Neural progenitor cell (in vitro differentiated cells): ENCODE measurements around the gene NRP1. TPM values are rescaled to one million over a fixed set of nuclear protein-coding genes. Genes with fewer than 3 reads are reported as not detected.

Experiments
- DNase-seq: peaks from one replicate; pipeline ENCODE4 v3.0.0-alpha.2; 2016; ENCODE audit warnings: low spot score
- H2AFZ ChIP-seq: fragments of 200-600 bp; sonication (generic); replicated peaks from 2 replicates; pipeline ENCODE4 v1.6.1; 2016; ENCODE audit warnings: antibody characterized with exemption
- H3F3A ChIP-seq: fragments of 200-600 bp; sonication (generic); 2 replicates; pipeline ENCODE4 v1.6.1; 2016; ENCODE audit warnings: antibody characterized with exemption, low read depth
- H3K27ac ChIP-seq: fragments of 200-600 bp; sonication (generic); 2 replicates; pipeline ENCODE4 v1.5.1; 2016; ENCODE audit warnings: mild to moderate bottlenecking
- H3K27me3 ChIP-seq: fragments of 200-600 bp; sonication (generic); 2 replicates; pipeline ENCODE4 v1.6.1; 2016; ENCODE audit warnings: mild to moderate bottlenecking, moderate library complexity
- H3K36me3 ChIP-seq: fragments of 200-600 bp; sonication (generic); 2 replicates; pipeline ENCODE4 v1.5.1; 2016
- H3K4me1 ChIP-seq: fragments of 200-600 bp; sonication (generic); 2 replicates; pipeline ENCODE4 v1.6.1; 2016; ENCODE audit warnings: mixed run types
- H3K4me2 ChIP-seq: fragments of 200-600 bp; sonication (generic); 2 replicates; pipeline ENCODE4 v1.6.1; 2016
- H3K4me3 ChIP-seq: fragments of 200-600 bp; sonication (generic); 2 replicates; pipeline ENCODE4 v1.5.1; 2016
- H3K79me2 ChIP-seq: fragments of 200-600 bp; sonication (generic); 2 replicates; pipeline ENCODE4 v1.6.1; 2016; ENCODE audit warnings: low read depth
- H3K9ac ChIP-seq: fragments of 200-600 bp; sonication (generic); 2 replicates; pipeline ENCODE4 v1.6.1; 2016
- H3K9me3 ChIP-seq: fragments of 200-600 bp; sonication (generic); 2 replicates; pipeline ENCODE4 v1.5.1; 2016; ENCODE audit warnings: low read depth
- H4K20me1 ChIP-seq: fragments of 200-600 bp; sonication (generic); 2 replicates; pipeline ENCODE4 v1.6.1; 2016; ENCODE audit warnings: low read depth
- H3K27ac Mint-ChIP-seq: 3 replicates; pipeline ENCODE4 v1.8.0; 2021; ENCODE audit warnings: mixed read lengths
- H3K27me3 Mint-ChIP-seq: 2 replicates; pipeline ENCODE4 v1.8.0; 2022; ENCODE audit warnings: low read depth, mild to moderate bottlenecking, inconsistent platforms, moderate library complexity, mixed read lengths; ENCODE audit not compliant: insufficient read depth
- H3K36me3 Mint-ChIP-seq: 3 replicates; pipeline ENCODE4 v1.8.0; 2021; ENCODE audit warnings: mixed read lengths
- H3K4me1 Mint-ChIP-seq: 3 replicates; pipeline ENCODE4 v1.8.0; 2021; ENCODE audit warnings: mixed read lengths
- H3K4me3 Mint-ChIP-seq: 3 replicates; pipeline ENCODE4 v1.8.0; 2021; ENCODE audit warnings: mild to moderate bottlenecking, moderate library complexity, mixed read lengths
- H3K9me3 Mint-ChIP-seq: 3 replicates; pipeline ENCODE4 v1.8.0; 2020; ENCODE audit warnings: mixed read lengths
- EZH2 ChIP-seq: fragments of 200-600 bp; sonication (generic); IDR thresholded peaks from 2 replicates; pipeline ENCODE4 v1.6.1; 2017; ENCODE audit warnings: antibody characterized with exemption, mild to moderate bottlenecking, moderate library complexity
- EZH2phosphoT487 ChIP-seq: fragments of 200-600 bp; sonication (generic); IDR thresholded peaks from 2 replicates; pipeline ENCODE4 v1.6.1; 2017; ENCODE audit warnings: antibody characterized with exemption
- total RNA-seq: library from RNA; depleted of rRNA; stranded (reverse); fragments of >200 nt; gene quantifications from 2 replicates; pipeline ENCODE4 v1.2.3, GENCODE V29; 2015; ENCODE audit warnings: low replicate concordance
- TF ChIP-seq, protein P1 (sequence below): fragments of 200-600 bp; sonication (generic); IDR thresholded peaks from 2 replicates; pipeline ENCODE4 v1.5.1; 2017; ENCODE audit warnings: antibody characterized with exemption, mild to moderate bottlenecking

The NRP1 gene
- total RNA-seq, 1 donor from 2014 or later: 1.9 TPM

DNA sequence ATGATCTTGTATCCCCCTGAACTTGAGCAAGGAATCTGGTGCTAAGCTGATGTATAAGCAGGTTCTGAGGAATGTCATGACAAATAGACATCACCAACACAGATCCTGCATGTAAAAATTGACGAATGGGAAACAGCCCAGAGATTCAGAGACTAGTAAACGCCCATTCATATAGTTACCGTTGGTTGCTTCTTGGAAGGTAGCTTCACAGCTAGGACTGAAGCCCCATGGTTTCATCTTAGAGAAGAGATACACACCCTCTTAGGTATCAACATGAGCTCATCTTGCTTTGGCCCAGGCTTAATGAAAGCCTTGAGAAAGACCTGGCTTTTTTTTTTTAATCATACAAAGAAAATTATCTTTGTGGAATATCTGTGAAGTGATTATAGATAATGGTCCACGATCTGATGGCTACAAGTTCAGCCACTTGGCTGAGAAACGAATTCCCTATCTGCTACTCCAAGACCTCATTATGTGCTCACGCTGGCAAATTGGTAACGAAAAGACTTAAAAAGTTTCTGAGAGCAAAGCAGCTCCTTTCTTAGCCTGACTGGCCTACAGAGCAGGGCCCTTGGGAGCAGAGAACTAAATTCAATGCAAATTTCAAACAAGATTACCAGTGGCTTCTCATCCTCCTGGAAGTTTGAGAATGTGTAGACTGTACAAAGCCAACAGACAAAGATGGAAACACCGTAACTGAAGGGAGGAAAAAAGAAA is 181.1 kb downstream of the NRP1 start:
- peaks cover 3% of the 10 kb centered on the region for H3K9me3 Mint-ChIP-seq
- H3K4me1 ChIP-seq: peaks cover 6% of the 10 kb centered on the region
- H3K27ac Mint-ChIP-seq: no peak overlapping the region
- no peaks in the 10 kb centered on the region for H3K9me3 ChIP-seq
- no peaks in the 10 kb centered on the region for H3F3A ChIP-seq
- no peak for TF ChIP-seq EZH2
- TF ChIP-seq, protein P1, sequence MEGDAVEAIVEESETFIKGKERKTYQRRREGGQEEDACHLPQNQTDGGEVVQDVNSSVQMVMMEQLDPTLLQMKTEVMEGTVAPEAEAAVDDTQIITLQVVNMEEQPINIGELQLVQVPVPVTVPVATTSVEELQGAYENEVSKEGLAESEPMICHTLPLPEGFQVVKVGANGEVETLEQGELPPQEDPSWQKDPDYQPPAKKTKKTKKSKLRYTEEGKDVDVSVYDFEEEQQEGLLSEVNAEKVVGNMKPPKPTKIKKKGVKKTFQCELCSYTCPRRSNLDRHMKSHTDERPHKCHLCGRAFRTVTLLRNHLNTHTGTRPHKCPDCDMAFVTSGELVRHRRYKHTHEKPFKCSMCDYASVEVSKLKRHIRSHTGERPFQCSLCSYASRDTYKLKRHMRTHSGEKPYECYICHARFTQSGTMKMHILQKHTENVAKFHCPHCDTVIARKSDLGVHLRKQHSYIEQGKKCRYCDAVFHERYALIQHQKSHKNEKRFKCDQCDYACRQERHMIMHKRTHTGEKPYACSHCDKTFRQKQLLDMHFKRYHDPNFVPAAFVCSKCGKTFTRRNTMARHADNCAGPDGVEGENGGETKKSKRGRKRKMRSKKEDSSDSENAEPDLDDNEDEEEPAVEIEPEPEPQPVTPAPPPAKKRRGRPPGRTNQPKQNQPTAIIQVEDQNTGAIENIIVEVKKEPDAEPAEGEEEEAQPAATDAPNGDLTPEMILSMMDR: no peak
- TF ChIP-seq EZH2phosphoT487: no peak
- H3K27ac ChIP-seq: no peak overlapping the region
- DNase-seq: no peak
- no peaks in the 10 kb centered on the region for H3K4me1 Mint-ChIP-seq
- peaks cover 2% of the 10 kb centered on the region for H3K27me3 Mint-ChIP-seq
- H4K20me1 ChIP-seq: no peaks in the 10 kb centered on the region
- no peaks in the 10 kb centered on the region for H3K27me3 ChIP-seq
- peak overlapping the region; percentile 45 for H2AFZ ChIP-seq
- H3K4me2 ChIP-seq: no peak overlapping the region
- no peak overlapping the region for H3K4me3 Mint-ChIP-seq
- H3K36me3 Mint-ChIP-seq: no peaks in the 10 kb centered on the region
- H3K9ac ChIP-seq: no peak overlapping the region
- H3K79me2 ChIP-seq: no peaks in the 10 kb centered on the region
- H3K4me3 ChIP-seq: no peak overlapping the region
- no peaks in the 10 kb centered on the region for H3K36me3 ChIP-seq

DNA sequence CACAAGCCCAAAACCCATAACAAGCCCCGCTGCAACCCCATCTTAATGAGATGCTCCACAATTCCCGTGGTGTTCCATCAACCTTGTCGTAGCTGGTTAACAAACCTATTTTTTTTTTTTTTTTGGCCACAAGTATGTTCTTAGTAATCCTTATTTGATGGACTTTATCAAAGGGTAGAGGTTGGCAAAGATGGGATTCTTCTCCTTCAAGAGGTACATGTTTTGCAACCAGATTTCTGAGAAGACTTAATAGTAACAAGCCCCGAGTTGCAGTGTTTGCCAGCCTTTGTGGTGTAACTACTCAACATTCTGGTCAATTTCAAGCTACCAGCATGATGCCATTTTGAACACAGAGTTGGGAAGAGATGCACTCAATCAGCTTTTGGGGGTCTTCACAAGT is 181.7 kb downstream of the NRP1 start:
- no peak for DNase-seq
- H3K9me3 Mint-ChIP-seq: peaks cover 7% of the 10 kb centered on the region
- H3K27me3 ChIP-seq: no peaks in the 10 kb centered on the region
- H3F3A ChIP-seq: no peaks in the 10 kb centered on the region
- H3K4me1 Mint-ChIP-seq: no peaks in the 10 kb centered on the region
- no peaks in the 10 kb centered on the region for H3K79me2 ChIP-seq
- H3K9me3 ChIP-seq: no peaks in the 10 kb centered on the region
- H3K27ac Mint-ChIP-seq: no peak overlapping the region
- H3K4me3 Mint-ChIP-seq: no peak overlapping the region
- no peak overlapping the region for H3K9ac ChIP-seq
- H4K20me1 ChIP-seq: no peaks in the 10 kb centered on the region
- no peak overlapping the region for H3K4me3 ChIP-seq
- H3K4me2 ChIP-seq: no peak overlapping the region
- peaks cover 6% of the 10 kb centered on the region for H3K4me1 ChIP-seq
- H3K36me3 ChIP-seq: no peaks in the 10 kb centered on the region
- H3K27ac ChIP-seq: no peak overlapping the region
- H2AFZ ChIP-seq: no peak overlapping the region
- no peaks in the 10 kb centered on the region for H3K36me3 Mint-ChIP-seq
- peaks cover 3% of the 10 kb centered on the region for H3K27me3 Mint-ChIP-seq
- no peak for TF ChIP-seq EZH2

DNA sequence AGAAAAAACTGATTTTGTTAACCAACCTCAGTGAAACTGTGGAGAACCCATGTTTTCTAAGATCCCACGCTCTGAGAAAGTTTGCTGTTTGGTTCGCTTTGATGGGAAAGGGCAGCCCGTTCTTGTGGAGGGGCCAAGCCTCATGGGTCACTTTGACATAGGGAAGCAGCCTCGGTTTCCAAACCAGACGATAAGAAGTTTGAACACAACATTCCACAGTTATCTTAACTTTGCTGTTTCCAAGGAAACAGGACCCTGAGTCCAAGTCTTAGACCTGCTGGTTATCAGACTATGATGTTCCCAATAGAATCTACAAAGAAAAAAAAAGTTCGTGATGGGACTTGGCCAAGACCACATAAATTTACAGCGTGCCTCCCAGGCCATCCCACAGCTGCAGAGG is 182.3 kb downstream of the NRP1 start:
- no peaks in the 10 kb centered on the region for H3K27me3 ChIP-seq
- no peaks in the 10 kb centered on the region for H4K20me1 ChIP-seq
- H3K9ac ChIP-seq: no peak overlapping the region
- H3K27ac ChIP-seq: no peak overlapping the region
- no peak overlapping the region for H2AFZ ChIP-seq
- peaks cover 6% of the 10 kb centered on the region for H3K27me3 Mint-ChIP-seq
- H3K4me3 ChIP-seq: no peak overlapping the region
- H3K9me3 ChIP-seq: no peaks in the 10 kb centered on the region
- no peaks in the 10 kb centered on the region for H3K79me2 ChIP-seq
- H3K36me3 Mint-ChIP-seq: no peaks in the 10 kb centered on the region
- H3K9me3 Mint-ChIP-seq: peaks cover 9% of the 10 kb centered on the region
- H3K36me3 ChIP-seq: no peaks in the 10 kb centered on the region
- H3K4me3 Mint-ChIP-seq: no peak overlapping the region
- no peak for TF ChIP-seq EZH2
- TF ChIP-seq, protein P1: no peak
- no peaks in the 10 kb centered on the region for H3K4me1 Mint-ChIP-seq
- no peak overlapping the region for H3K4me2 ChIP-seq
- no peak for DNase-seq
- H3K4me1 ChIP-seq: peaks cover 6% of the 10 kb centered on the region
- no peak overlapping the region for H3K27ac Mint-ChIP-seq
- no peaks in the 10 kb centered on the region for H3F3A ChIP-seq

DNA sequence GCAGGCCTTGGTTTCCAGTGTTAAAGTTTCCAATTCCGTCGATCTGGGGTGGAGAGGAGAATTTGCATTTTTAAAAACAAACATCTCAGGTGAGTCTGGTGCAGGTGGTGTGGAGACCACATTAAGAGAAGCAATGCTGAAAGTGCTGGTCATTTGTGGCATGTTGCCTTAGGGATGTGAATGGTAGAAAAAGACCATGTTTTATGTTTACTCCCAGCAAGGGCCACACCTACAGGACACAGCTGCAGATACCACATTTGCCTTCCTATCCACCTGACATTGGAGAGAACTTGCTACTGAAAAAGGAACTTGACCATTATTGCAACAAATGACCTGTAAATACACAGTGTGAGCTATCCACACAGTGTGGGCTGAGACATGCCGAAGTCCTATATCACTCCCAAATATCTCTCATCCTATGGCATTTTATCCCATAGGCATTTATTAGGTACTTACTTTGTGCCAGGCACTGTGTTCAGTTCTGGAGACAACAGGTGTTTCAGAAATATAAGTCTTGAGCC is 183.1 kb downstream of the NRP1 start:
- Mint-ChIP-seq H3K4me3 (no peak overlapping the region), H3K4me1 (peaks cover 3% of the 10 kb centered on the region), H3K36me3 (no peaks in the 10 kb centered on the region), H3K9me3 (peaks cover 9% of the 10 kb centered on the region), H3K27me3 (peaks cover 6% of the 10 kb centered on the region), H3K27ac (no peak overlapping the region)
- Histone ChIP-seq H3K9me3 (no peaks in the 10 kb centered on the region), H3K79me2 (no peaks in the 10 kb centered on the region), H3K4me2 (no peak overlapping the region), H3K27ac (no peak overlapping the region), H3K36me3 (no peaks in the 10 kb centered on the region), H4K20me1 (no peaks in the 10 kb centered on the region), H3K4me3 (no peak overlapping the region), H3F3A (no peaks in the 10 kb centered on the region), H2AFZ (no peak overlapping the region), H3K9ac (no peak overlapping the region), H3K4me1 (peaks cover 6% of the 10 kb centered on the region), H3K27me3 (no peaks in the 10 kb centered on the region)
- TF ChIP-seq EZH2 (no peak), EZH2phosphoT487 (no peak)
- TF ChIP-seq, protein P1: no peak
- no peak for DNase-seq
